HG02571 (cell line): ENCODE results near the gene COBLL1.

Experiments
- ATAC-seq: cut with Tn5 transposase; IDR thresholded peaks from one replicate; pipeline ENCODE4 v1.9.1; 2021; ENCODE audit warnings: mild to moderate bottlenecking, moderate library complexity; ENCODE audit not compliant: unreplicated experiment

Gene COBLL1

GRCh38 chr2:164692114-164692513 is 149.5 kb downstream of the COBLL1 start:
- no peak for ATAC-seq

GRCh38 chr2:164691346-164691887 is 150.2 kb downstream of the COBLL1 start:
- ATAC-seq, result no peak

- no peak for ATAC-seq
Measured at GRCh38 chr2:164690361-164690760, 151.3 kb downstream of the COBLL1 start.

GRCh38 chr2:164688896-164689419 is 152.7 kb downstream of the COBLL1 start:
- no peak for ATAC-seq

GRCh38 chr2:164681009-164681408 is 160.6 kb downstream of the COBLL1 start:
- ATAC-seq, result no peak

GRCh38 chr2:164678631-164679149 is 162.9 kb downstream of the COBLL1 start:
- ATAC-seq, result no peak

- no peak for ATAC-seq
Measured at GRCh38 chr2:164677733-164678132, 163.9 kb downstream of the COBLL1 start.

GRCh38 chr2:164677271-164677670 is 164.4 kb downstream of the COBLL1 start:
- no peak for ATAC-seq

GRCh38 chr2:164675687-164676086 is 165.9 kb downstream of the COBLL1 start:
- ATAC-seq, result no peak

GRCh38 chr2:164675027-164675426 is 166.6 kb downstream of the COBLL1 start:
- no peak for ATAC-seq

- ATAC-seq, result no peak
Measured at GRCh38 chr2:164671664-164672396, 169.8 kb downstream of the COBLL1 start.

GRCh38 chr2:164669291-164669690 is 172.3 kb downstream of the COBLL1 start:
- no peak for ATAC-seq

GRCh38 chr2:164667566-164667965 is 174.1 kb downstream of the COBLL1 start:
- no peak for ATAC-seq

- no peak for ATAC-seq
Measured at GRCh38 chr2:164664070-164664469, 177.6 kb downstream of the COBLL1 start.

GRCh38 chr2:164662868-164663631 is 178.6 kb downstream of the COBLL1 start:
- no peak for ATAC-seq

GRCh38 chr2:164662066-164662465 is 179.6 kb downstream of the COBLL1 start:
- no peak for ATAC-seq

GRCh38 chr2:164661349-164661748 is 180.3 kb downstream of the COBLL1 start:
- ATAC-seq, result no peak

- ATAC-seq, result no peak
Measured at GRCh38 chr2:164657129-164657528, 184.5 kb downstream of the COBLL1 start.

- ATAC-seq, result no peak
Measured at GRCh38 chr2:164655750-164656149, 185.9 kb downstream of the COBLL1 start.

GRCh38 chr2:164655336-164655735 is 186.3 kb downstream of the COBLL1 start:
- ATAC-seq, result no peak

- no peak for ATAC-seq
Measured at GRCh38 chr2:164651361-164651760, 190.3 kb downstream of the COBLL1 start.
